Esophagus squamous epithelium (tissue), 5 donors: ENCODE data around the gene B3GNT4. TPM values are rescaled to one million over a fixed set of nuclear protein-coding genes. Genes with fewer than 3 reads are reported as not detected.

Source experiments
- DNase-seq: peaks from one replicate; lab custom pipeline; 2025; lab: John Stamatoyannopoulos, UW
- H3K27ac ChIP-seq, 4 donors: fragments of 200-600 bp; sonication (generic); one replicate each; pipeline ENCODE4 v1.5.1; 2016 to 2019; ENCODE audit warnings: mild to moderate bottlenecking in 1 of 4
- H3K27me3 ChIP-seq, 4 donors: fragments of 200-600 bp; sonication (generic); 1 replicate in 3 of 4; 2 replicates in 1 of 4; pipeline versions ENCODE4 v1.5.1 to v1.6.0; 2017 to 2021; ENCODE audit warnings: antibody characterized with exemption in 1 of 4
- H3K36me3 ChIP-seq, 3 donors: fragments of 200-600 bp; sonication (generic); one replicate each; pipeline ENCODE4 v1.5.1; 2016 to 2019
- H3K4me1 ChIP-seq, 3 donors: fragments of 200-600 bp; sonication (generic); one replicate each; pipeline ENCODE4 v1.5.1; 2017 to 2019
- H3K4me3 ChIP-seq, 4 donors: fragments of 200-600 bp; sonication (generic); 1 replicate in 3 of 4; 2 replicates in 1 of 4; pipeline ENCODE4 v1.5.1; 2016 to 2019; ENCODE audit warnings: mild to moderate bottlenecking in 2 of 4, moderate library complexity in 1 of 4
- H3K9me3 ChIP-seq, 3 donors: fragments of 200-600 bp; sonication (generic); one replicate each; pipeline ENCODE4 v1.5.1; 2016 to 2019
- POLR2A ChIP-seq, 4 donors: fragments of 450-650 bp; IDR thresholded peaks; one replicate each; pipeline ENCODE4 v1.6.1; 2017; ENCODE audit warnings: antibody characterized with exemption in 4 of 4, mild to moderate bottlenecking in 4 of 4, moderate library complexity in 3 of 4
- WGBS, 2 donors: methylation state at CpG; one replicate each; pipeline ENCODE4 v1.1.5; 2018; 5-methylcytosine and 5-hydroxymethylcytosine counted together
- intact Hi-C: fragments of 100-400 bp; cut with DNase I; formaldehyde crosslinking; loops from one replicate; pipeline ENCODE4 v1.15.0; 2022
- total RNA-seq, 4 donors: library from RNA; depleted of rRNA; stranded (reverse); fragments of >200 nt; gene quantifications; one replicate each; pipeline ENCODE4 v1.1.0, GENCODE V29; 2016
- TF ChIP-seq, protein P1 (sequence below), 6 experiments: fragments of 450-650 bp in 4 of 6; fragments of 200-600 bp in 2 of 6; sonication (generic) in 2 of 6; IDR thresholded peaks; one replicate each; pipeline ENCODE4 v1.5.1; 2016 to 2019; ENCODE audit warnings: antibody characterized with exemption in 6 of 6, mild to moderate bottlenecking in 4 of 6, moderate library complexity in 4 of 6
- donor health status: DM: yes; HTN: yes; CAD: no.

B3GNT4 gene
- total RNA-seq, 4 donors from 2014 or later, result 0.35 to 1.1 (median 0.47) TPM

DNA sequence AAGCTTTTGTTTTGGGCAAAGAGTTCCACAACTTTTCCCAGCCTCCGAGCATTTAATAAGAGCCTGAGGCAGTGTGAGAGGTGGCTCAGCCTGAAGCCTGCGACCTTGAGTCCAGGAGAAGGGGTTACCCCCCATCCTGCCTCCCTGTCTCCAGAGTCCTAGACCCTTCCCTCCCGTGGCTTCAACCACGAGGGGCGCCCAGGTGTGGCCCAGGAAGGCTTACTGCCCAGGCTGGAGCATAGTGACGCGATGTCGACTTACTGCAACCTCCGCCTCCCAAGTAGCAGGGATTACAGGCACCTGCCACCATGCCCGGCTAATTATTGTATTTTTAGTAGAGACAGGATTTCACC, 19.9 kb upstream of the B3GNT4 start:
- H3K4me3 ChIP-seq, result peak overlapping the region; percentile 38 to 71 (median 54)
- peaks cover 0 to 12% (median 0%) of the 10 kb centered on the region in 3 donors for H3K4me1 ChIP-seq
- no peak overlapping the region for H3K27ac ChIP-seq
- intact Hi-C loops, result loop anchor here (10.0 kb wide), 1 partner anchor 139 kb away; no protein-coding TSS in a partner anchor
- H3K36me3 ChIP-seq, result no peaks in the 10 kb centered on the region
- DNase-seq, result no peak
- TF ChIP-seq, protein P1, sequence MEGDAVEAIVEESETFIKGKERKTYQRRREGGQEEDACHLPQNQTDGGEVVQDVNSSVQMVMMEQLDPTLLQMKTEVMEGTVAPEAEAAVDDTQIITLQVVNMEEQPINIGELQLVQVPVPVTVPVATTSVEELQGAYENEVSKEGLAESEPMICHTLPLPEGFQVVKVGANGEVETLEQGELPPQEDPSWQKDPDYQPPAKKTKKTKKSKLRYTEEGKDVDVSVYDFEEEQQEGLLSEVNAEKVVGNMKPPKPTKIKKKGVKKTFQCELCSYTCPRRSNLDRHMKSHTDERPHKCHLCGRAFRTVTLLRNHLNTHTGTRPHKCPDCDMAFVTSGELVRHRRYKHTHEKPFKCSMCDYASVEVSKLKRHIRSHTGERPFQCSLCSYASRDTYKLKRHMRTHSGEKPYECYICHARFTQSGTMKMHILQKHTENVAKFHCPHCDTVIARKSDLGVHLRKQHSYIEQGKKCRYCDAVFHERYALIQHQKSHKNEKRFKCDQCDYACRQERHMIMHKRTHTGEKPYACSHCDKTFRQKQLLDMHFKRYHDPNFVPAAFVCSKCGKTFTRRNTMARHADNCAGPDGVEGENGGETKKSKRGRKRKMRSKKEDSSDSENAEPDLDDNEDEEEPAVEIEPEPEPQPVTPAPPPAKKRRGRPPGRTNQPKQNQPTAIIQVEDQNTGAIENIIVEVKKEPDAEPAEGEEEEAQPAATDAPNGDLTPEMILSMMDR (IDR thresholded peaks at IDR 0.05), result no peak
- no peak for TF ChIP-seq POLR2A (IDR thresholded peaks at IDR 0.05)
- H3K9me3 ChIP-seq, result no peaks in the 10 kb centered on the region
- WGBS, 2 donors, result 71 to 77% methylated on average over 5 to 10 of the region's 10 CpGs
- H3K27me3 ChIP-seq, result peaks cover 0 to 19% (median 0%) of the 10 kb centered on the region in 4 donors

DNA sequence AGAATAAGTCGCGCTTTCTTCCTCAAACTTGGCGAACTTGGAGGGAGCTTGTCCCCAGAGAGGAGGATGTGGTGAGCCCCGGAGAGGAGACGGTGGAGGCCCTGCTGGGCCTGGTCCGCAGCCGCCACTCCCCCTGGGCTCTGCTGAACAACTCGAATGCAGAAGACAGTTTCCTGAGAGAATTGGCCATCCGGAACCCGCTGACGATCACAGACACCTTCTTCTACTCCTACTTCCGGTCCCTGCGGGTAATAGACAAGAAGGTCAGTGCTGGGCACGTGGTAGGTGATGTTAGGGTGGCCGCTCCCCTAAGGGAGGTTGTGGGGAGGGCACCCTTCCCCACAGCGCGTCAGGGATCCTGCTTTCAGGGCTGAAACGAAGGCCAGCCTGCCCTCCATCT, 19.0 kb upstream of the B3GNT4 start:
- H3K27ac ChIP-seq, result no peak overlapping the region
- H3K9me3 ChIP-seq, result no peaks in the 10 kb centered on the region
- DNase-seq, result no peak
- H3K4me1 ChIP-seq, result peaks cover 0 to 12% (median 0%) of the 10 kb centered on the region in 3 donors
- intact Hi-C loops, result loop anchor here (10.0 kb wide), 1 partner anchor 140 kb away; no protein-coding TSS in a partner anchor
- 81 to 83% methylated on average over 7 to 9 of the region's 18 CpGs for WGBS, 2 donors
- H3K27me3 ChIP-seq, result peaks cover 0 to 23% (median 0%) of the 10 kb centered on the region in 4 donors
- no peak overlapping the region for H3K4me3 ChIP-seq
- TF ChIP-seq POLR2A (IDR thresholded peaks at IDR 0.05), result no peak
- TF ChIP-seq, protein P1 (IDR thresholded peaks at IDR 0.05), result no peak
- no peaks in the 10 kb centered on the region for H3K36me3 ChIP-seq

DNA sequence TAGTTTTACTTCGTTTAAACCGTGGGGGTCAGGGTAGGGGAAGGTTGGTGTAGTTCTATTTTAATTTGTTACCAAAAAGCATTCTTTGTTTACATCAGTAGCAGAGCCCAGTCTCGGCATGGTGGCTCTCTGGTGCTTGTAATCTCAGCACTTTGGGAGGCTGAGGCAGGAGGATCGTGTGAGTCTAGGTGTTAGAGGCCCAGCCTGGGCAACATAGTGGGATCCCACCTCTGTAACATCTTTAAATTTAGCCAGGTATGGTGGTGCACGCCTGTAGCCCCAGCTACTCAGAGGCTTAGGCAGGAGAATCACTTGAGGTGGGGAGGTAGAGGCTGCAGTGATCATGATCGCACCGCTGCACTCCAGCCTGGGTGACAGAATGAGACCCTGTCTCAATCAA, 18.4 kb upstream of the B3GNT4 start:
- no peak for TF ChIP-seq POLR2A (IDR thresholded peaks at IDR 0.05)
- TF ChIP-seq, protein P1 (IDR thresholded peaks at IDR 0.05), result no peak
- WGBS, 2 donors, result 87 to 93% methylated on average over 3 to 7 of the region's 7 CpGs
- no peaks in the 10 kb centered on the region for H3K9me3 ChIP-seq
- DNase-seq, result no peak
- intact Hi-C loops, result loop anchor here (10.0 kb wide), 1 partner anchor 140 kb away; no protein-coding TSS in a partner anchor
- H3K27me3 ChIP-seq, result peaks cover 0 to 27% (median 0%) of the 10 kb centered on the region in 4 donors
- no peaks in the 10 kb centered on the region for H3K36me3 ChIP-seq
- H3K27ac ChIP-seq, result no peak overlapping the region
- peaks cover 0 to 12% (median 0%) of the 10 kb centered on the region in 3 donors for H3K4me1 ChIP-seq
- no peak overlapping the region for H3K4me3 ChIP-seq

DNA sequence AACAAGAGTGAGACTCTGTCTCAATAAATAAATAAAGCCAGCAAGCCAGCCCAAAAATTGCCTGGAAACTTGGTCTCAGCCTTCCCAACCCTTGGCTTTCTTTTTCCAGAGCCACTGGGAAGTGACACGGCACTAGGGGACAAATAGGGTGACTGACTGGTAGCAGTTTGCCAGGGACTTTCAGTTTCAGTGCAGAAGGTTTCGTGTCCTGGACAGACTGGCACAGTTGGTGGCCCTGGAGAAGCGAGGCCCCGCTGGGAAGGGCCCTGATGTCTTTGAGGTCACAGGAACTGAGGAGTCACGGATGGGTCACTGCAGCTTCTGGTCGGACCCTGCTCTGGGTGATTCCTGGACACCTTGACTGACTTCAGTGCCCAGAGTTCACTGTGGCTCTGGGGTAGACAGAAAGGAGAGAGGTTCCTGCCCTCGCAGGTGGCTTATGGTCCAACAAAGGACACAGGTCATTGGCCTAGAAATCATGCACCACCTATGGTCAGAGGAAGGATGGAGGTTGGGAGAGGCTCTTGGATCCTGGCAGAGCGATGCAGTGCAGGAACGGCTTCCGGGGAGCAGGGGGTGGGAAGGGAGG, 17.9 kb upstream of the B3GNT4 start:
- intact Hi-C loops, result loop anchor here (10.0 kb wide), 1 partner anchor 141 kb away; no protein-coding TSS in a partner anchor
- Histone ChIP-seq H3K4me1 (peaks cover 0 to 12% (median 0%) of the 10 kb centered on the region in 3 donors), H3K4me3 (no peak overlapping the region), H3K9me3 (no peaks in the 10 kb centered on the region), H3K27me3 (peaks cover 0 to 27% (median 0%) of the 10 kb centered on the region in 4 donors), H3K27ac (no peak overlapping the region), H3K36me3 (no peaks in the 10 kb centered on the region)
- no peak for DNase-seq
- no peak for TF ChIP-seq POLR2A (IDR thresholded peaks at IDR 0.05)
- TF ChIP-seq, protein P1 (IDR thresholded peaks at IDR 0.05), result no peak
- 80 to 86% methylated on average over 4 to 9 of the region's 10 CpGs for WGBS, 2 donors

DNA sequence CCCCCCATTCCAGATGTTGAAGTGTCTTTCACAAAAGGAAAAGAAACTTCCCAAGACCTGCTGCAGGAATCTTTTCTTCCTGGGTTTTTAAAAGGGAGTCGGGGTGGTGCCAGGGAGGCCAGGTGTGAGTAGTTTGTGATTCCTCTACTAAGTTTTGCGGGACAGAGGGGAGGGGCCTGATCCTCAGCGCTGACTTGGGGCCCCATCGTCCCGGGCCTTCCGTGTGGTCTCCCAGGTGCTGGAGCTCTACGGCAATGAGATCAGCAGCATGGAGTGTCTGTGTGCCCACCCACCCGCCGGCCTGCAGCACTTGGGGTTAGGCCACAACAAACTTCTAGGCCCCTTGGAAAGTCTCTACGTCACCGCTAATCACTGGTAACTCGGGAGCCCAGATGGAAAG, 16.0 kb upstream of the B3GNT4 start:
- H3K4me3 ChIP-seq, result no peak overlapping the region
- H3K27ac ChIP-seq, result no peak overlapping the region
- 40 to 83% methylated on average over 2 to 7 of the region's 12 CpGs for WGBS, 2 donors
- no peak for DNase-seq
- peaks cover 0 to 12% (median 0%) of the 10 kb centered on the region in 3 donors for H3K4me1 ChIP-seq
- H3K27me3 ChIP-seq, result peaks cover 0 to 22% (median 0%) of the 10 kb centered on the region in 4 donors
- TF ChIP-seq POLR2A (IDR thresholded peaks at IDR 0.05), result no peak
- TF ChIP-seq, protein P1 (IDR thresholded peaks at IDR 0.05), result no peak
- intact Hi-C loops, result loop anchor here (10.0 kb wide), 1 partner anchor 143 kb away; no protein-coding TSS in a partner anchor
- no peaks in the 10 kb centered on the region for H3K9me3 ChIP-seq
- no peaks in the 10 kb centered on the region for H3K36me3 ChIP-seq
